Suprapubic skin (tissue), 4 donors: ENCODE results near the gene BFSP2.

Experiments
- POLR2A ChIP-seq, 2 donors: fragments of 450-650 bp; IDR thresholded peaks; one replicate each; pipeline ENCODE4 v1.6.1; 2017; ENCODE audit warnings: antibody characterized with exemption in 2 of 2, mild to moderate bottlenecking in 2 of 2, moderate library complexity in 2 of 2
- POLR2AphosphoS5 ChIP-seq, 3 donors: sonication (generic); formaldehyde crosslinking; IDR thresholded peaks; one replicate each; pipeline ENCODE4 v1.6.1; 2017; ENCODE audit warnings: antibody characterized with exemption in 3 of 3

- no peak for TF ChIP-seq POLR2A (IDR thresholded peaks at IDR 0.05)
- TF ChIP-seq POLR2AphosphoS5 (IDR thresholded peaks at IDR 0.05): no peak
Observed at GRCh38 chr3:133467780-133468179, 67.9 kb downstream of the BFSP2 start.
